K562 (cell line): ENCODE measurements around the gene HSPB2. TPM values are rescaled to one million over a fixed set of nuclear protein-coding genes. Genes with fewer than 3 reads are reported as not detected.

Experiments used
- ASH1L ChIP-seq: fragments of 450-650 bp; IDR thresholded peaks from 2 replicates; pipeline ENCODE4 v1.6.1; 2018; ENCODE audit warnings: borderline replicate concordance, mild to moderate bottlenecking, low read depth; ENCODE audit not compliant: partially characterized antibody
- BCOR ChIP-seq: fragments of 450-650 bp; IDR thresholded peaks from 2 replicates; pipeline ENCODE4 v1.6.1; 2016
- BRF2 ChIP-seq: IDR thresholded peaks from 3 replicates; pipeline ENCODE4 v1.6.1; 2011; ENCODE audit warnings: borderline replicate concordance, mild to moderate bottlenecking; ENCODE audit not compliant: insufficient read length, insufficient read depth
- CREB1 ChIP-seq, 2 experiments: sonication (generic) in 1 of 2; formaldehyde crosslinking in 1 of 2; IDR thresholded peaks; 2 replicates each; pipeline versions ENCODE4 v1.6.1 to v1.8.0; 2012 to 2022; ENCODE audit warnings: inconsistent platforms in 1 of 2, mild to moderate bottlenecking in 1 of 2, missing genetic modification reagents in 1 of 2, moderate library complexity in 1 of 2
- ELF4 ChIP-seq: fragments of 450-650 bp; formaldehyde crosslinking; IDR thresholded peaks from 2 replicates; pipeline ENCODE4 v1.4.0; 2022; ENCODE audit warnings: missing genetic modification characterization
- GATA2 ChIP-seq: sonication (generic); formaldehyde crosslinking; IDR thresholded peaks from 2 replicates; pipeline ENCODE4 v1.4.0; 2020; ENCODE audit warnings: mild to moderate bottlenecking, missing genetic modification reagents
- HCFC1 ChIP-seq: IDR thresholded peaks from 2 replicates; pipeline ENCODE4 v1.6.1; 2012; ENCODE audit warnings: low read depth, low read length, improper control_type of control experiment
- MYNN ChIP-seq, 2 experiments: sonication (generic); formaldehyde crosslinking in 1 of 2; IDR thresholded peaks; 2 replicates each; pipeline versions ENCODE4 v1.5.0 to v1.6.1; 2016 to 2020; ENCODE audit warnings: antibody characterized with exemption in 1 of 2, missing genetic modification reagents in 1 of 2
- NFE2L1 ChIP-seq: fragments of 450-650 bp; IDR thresholded peaks from 2 replicates; pipeline ENCODE4 v1.6.1; 2016; ENCODE audit warnings: missing genetic modification characterization, low read depth, mild to moderate bottlenecking, missing compliant biosample characterization, moderate library complexity, borderline replicate concordance
- NR2C1 ChIP-seq, 2 experiments: fragments of 450-650 bp; IDR thresholded peaks; 2 replicates each; pipeline ENCODE4 v1.6.1; 2017; ENCODE audit warnings: mild to moderate bottlenecking in 2 of 2, antibody characterized with exemption in 1 of 2, inconsistent platforms in 1 of 2, missing compliant biosample characterization in 1 of 2, missing genetic modification characterization in 1 of 2
- SPI1 ChIP-seq: IDR thresholded peaks from 2 replicates; pipeline ENCODE4 v1.6.1; 2011; ENCODE audit warnings: low read depth, low read length, control low read depth, borderline replicate concordance
- SREBF2 ChIP-seq: sonication (generic); formaldehyde crosslinking; IDR thresholded peaks from 2 replicates; pipeline ENCODE4 v1.4.0; 2020; ENCODE audit warnings: mild to moderate bottlenecking, missing genetic modification reagents
- THRB ChIP-seq: fragments of 450-650 bp; formaldehyde crosslinking; conservative IDR thresholded peaks from 2 replicates; pipeline ENCODE4 v1.4.0; 2022; ENCODE audit warnings: mild to moderate bottlenecking, missing genetic modification characterization
- ZNF143 ChIP-seq: sonication (generic); formaldehyde crosslinking; IDR thresholded peaks from 2 replicates; pipeline ENCODE4 v1.9.0; 2022; ENCODE audit warnings: mild to moderate bottlenecking, missing genetic modification reagents
- ZNF217 ChIP-seq: sonication (generic); formaldehyde crosslinking; IDR thresholded peaks from 2 replicates; pipeline ENCODE4 v1.8.0; 2022; ENCODE audit warnings: mild to moderate bottlenecking, missing genetic modification reagents
- ZNF263 ChIP-seq: sonication (generic); formaldehyde crosslinking; IDR thresholded peaks from 2 replicates; pipeline ENCODE4 v1.8.0; 2022; ENCODE audit warnings: mild to moderate bottlenecking, missing genetic modification reagents, borderline replicate concordance
- ZNF395 ChIP-seq: fragments of 200-800 bp; sonication (Bioruptor generic); IDR thresholded peaks from 2 replicates; pipeline ENCODE4 v1.6.1; 2017; ENCODE audit warnings: missing genetic modification characterization, missing compliant biosample characterization
- ZNF518B ChIP-seq: fragments of 250-450 bp; sonication (Bioruptor Pico); IDR thresholded peaks from 2 replicates; pipeline ENCODE4 v1.5.0; 2021; ENCODE audit warnings: mild to moderate bottlenecking, moderate library complexity
- ZNF780A ChIP-seq: fragments of 250-450 bp; sonication (Bioruptor Pico); IDR thresholded peaks from 2 replicates; pipeline ENCODE4 v1.5.0; 2021; ENCODE audit warnings: mild to moderate bottlenecking
- polyA plus RNA-seq, 8 experiments: library from polyadenylated mRNA; depleted of rRNA in 4 of 8; stranded (reverse) in 5 of 8; unstranded in 3 of 8; fragments of >200 nt; fragmentation: Nextera tagmentation in 2 of 8; fragmentation: Illumina TruSeq in 1 of 8; extraction: Ambion mirVana in 2 of 8; extraction: Trizol in 1 of 8; gene quantifications; 2 replicates each; pipeline versions ENCODE4 v1.2.1 to v1.2.3, GENCODE V29; 2011 to 2014; ENCODE audit warnings: inconsistent platforms in 1 of 8, missing spikeins in 1 of 8
- total RNA-seq, 7 experiments: library from RNA; depleted of rRNA in 6 of 7; stranded (reverse); fragments of >200 nt in 6 of 7; fragmentation: Illumina TruSeq in 2 of 7; extraction: Trizol in 2 of 7; gene quantifications; 2 replicates each; pipeline versions ENCODE4 v1.2.1 to v1.2.3, GENCODE V29; 2011 to 2021; ENCODE audit warnings: low replicate concordance in 1 of 7

Gene HSPB2
- total and polyA plus RNA-seq, 9 of the 15 experiments (the other 6 are each of a cell fraction or from before 2014, with no cell fraction given), result 0.06 to 0.35 (median 0.11) TPM; not detected in 5

- TF ChIP-seq BRF2, result no peak
- TF ChIP-seq ZNF143 (CRISPR knock-in tag), result peak; percentile 26
- TF ChIP-seq THRB (CRISPR knock-in tag), result no peak
- no peak for TF ChIP-seq ZNF263 (CRISPR knock-in tag)
- TF ChIP-seq GATA2 (CRISPR knock-in tag), result no peak
- no peak for TF ChIP-seq ZNF518B
- no peak for TF ChIP-seq MYNN (IDR thresholded peaks at IDR 0.05)
- no peak for TF ChIP-seq MYNN (CRISPR knock-in tag; IDR thresholded peaks at IDR 0.05)
- TF ChIP-seq CREB1 (IDR thresholded peaks at IDR 0.05), result no peak
- no peak; the same call in 1 of the 2 replicates for TF ChIP-seq CREB1 (CRISPR knock-in tag; IDR thresholded peaks at IDR 0.05)
- 0 out of 2 replicates have a peak, but pooled peaks have one; percentile 10 for TF ChIP-seq SPI1
- no peak for TF ChIP-seq NFE2L1 (tag)
- no peak for TF ChIP-seq HCFC1
- no peak for TF ChIP-seq ZNF780A (CRISPR knock-in tag)
- no peak for TF ChIP-seq NR2C1 (IDR thresholded peaks at IDR 0.05)
- TF ChIP-seq NR2C1 (tag; IDR thresholded peaks at IDR 0.05), result no peak
- TF ChIP-seq ZNF395 (CRISPR knock-in tag), result peak; percentile 82
- TF ChIP-seq ELF4 (CRISPR knock-in tag), result 0 out of 2 replicates have a peak, but pooled peaks have one; percentile 34
- no peak for TF ChIP-seq ASH1L
- TF ChIP-seq ZNF217 (CRISPR knock-in tag), result no peak
- no peak for TF ChIP-seq SREBF2 (CRISPR knock-in tag)
- TF ChIP-seq BCOR, result peak; percentile 11; the same call in 1 of the 2 replicates
Observed at GRCh38 chr11:111926505-111927391, 14.2 kb downstream of the HSPB2 start (continued).
